Testis (tissue), 3 donors: ENCODE data around the gene SMO. TPM values are rescaled to one million over a fixed set of nuclear protein-coding genes. Genes with fewer than 3 reads are reported as not detected.

Experiments used
- DNase-seq: peaks from one replicate; pipeline ENCODE4 v3.0.0-alpha.2; 2019
- H3K27ac ChIP-seq, 2 donors: fragments of 200-600 bp; sonication (generic); one replicate each; pipeline ENCODE4 v1.5.1; 2019
- H3K27me3 ChIP-seq: fragments of 200-600 bp; sonication (generic); one replicate; pipeline ENCODE4 v1.5.1; 2019
- H3K36me3 ChIP-seq: fragments of 200-600 bp; sonication (generic); one replicate; pipeline ENCODE4 v1.5.1; 2017; ENCODE audit warnings: low read depth; ENCODE audit errors: missing control alignments
- H3K4me1 ChIP-seq: fragments of 200-600 bp; sonication (generic); one replicate; pipeline ENCODE4 v1.5.1; 2019
- H3K4me3 ChIP-seq, 2 donors: fragments of 200-600 bp; sonication (generic); one replicate each; pipeline ENCODE4 v1.5.1; 2017 to 2019
- H3K9me3 ChIP-seq: fragments of 200-600 bp; sonication (generic); one replicate; pipeline ENCODE4 v1.5.1; 2017
- POLR2A ChIP-seq: fragments of 450-650 bp; IDR thresholded peaks from one replicate; pipeline ENCODE4 v1.6.1; 2017; ENCODE audit warnings: antibody characterized with exemption, mild to moderate bottlenecking, moderate library complexity
- WGBS, 2 donors: methylation state at CpG; one replicate each; pipeline ENCODE4 v1.1.5; 2018; 5-methylcytosine and 5-hydroxymethylcytosine counted together
- intact Hi-C: fragments of 100-400 bp; cut with DNase I; formaldehyde crosslinking; loops from one replicate; pipeline ENCODE4 v1.15.1; 2023; ENCODE audit warnings: low total_unique reads
- polyA plus RNA-seq: library from polyadenylated mRNA; stranded (reverse); fragments of 350-450 nt; fragmentation: Illumina TruSeq; extraction: RNeasy Lipid Tissue Mini Kit (QIAGEN cat#74804); gene quantifications from one replicate; pipeline ENCODE4 v1.2.3, GENCODE V29; 2014; ENCODE audit warnings: low read depth, low replicate concordance; ENCODE audit not compliant: insufficient read depth
- total RNA-seq, 2 donors: library from RNA; depleted of rRNA; stranded (reverse); fragments of >200 nt; gene quantifications; one replicate each; pipeline ENCODE4 v1.2.3, GENCODE V29; 2016
- TF ChIP-seq, protein P1 (sequence below), 3 experiments: fragments of 450-650 bp in 2 of 3; fragments of 200-600 bp in 1 of 3; sonication (generic) in 1 of 3; IDR thresholded peaks; one replicate each; pipeline ENCODE4 v1.5.1; 2016 to 2019; ENCODE audit warnings: antibody characterized with exemption in 3 of 3, mild to moderate bottlenecking in 2 of 3, moderate library complexity in 1 of 3

Gene SMO
- total and polyA plus RNA-seq, 3 donors from 2014 or later = 11.9 to 22.8 (median 17.7) TPM

DNA sequence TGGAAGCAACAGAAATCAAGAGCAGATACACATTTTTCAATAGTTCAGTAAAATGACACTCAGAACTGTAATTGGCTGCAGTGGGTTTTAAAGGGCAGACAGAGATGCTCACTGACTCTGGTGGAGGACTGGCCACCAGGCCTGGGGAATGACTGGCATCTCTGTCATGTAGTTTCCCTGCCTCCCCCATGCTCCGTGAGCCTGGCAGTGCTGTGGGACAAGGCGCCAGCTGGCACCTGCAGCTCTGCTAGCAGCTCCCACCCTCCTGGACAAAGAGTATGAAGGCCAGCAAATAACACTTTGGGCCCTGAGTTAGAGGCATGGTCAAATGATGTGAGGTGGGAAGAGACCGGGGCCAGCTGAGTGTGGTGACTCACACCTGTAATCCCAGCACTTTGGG is 28.9 kb upstream of the SMO start:
- no peaks in the 10 kb centered on the region for H3K4me1 ChIP-seq
- no peak for TF ChIP-seq POLR2A
- TF ChIP-seq, protein P1, sequence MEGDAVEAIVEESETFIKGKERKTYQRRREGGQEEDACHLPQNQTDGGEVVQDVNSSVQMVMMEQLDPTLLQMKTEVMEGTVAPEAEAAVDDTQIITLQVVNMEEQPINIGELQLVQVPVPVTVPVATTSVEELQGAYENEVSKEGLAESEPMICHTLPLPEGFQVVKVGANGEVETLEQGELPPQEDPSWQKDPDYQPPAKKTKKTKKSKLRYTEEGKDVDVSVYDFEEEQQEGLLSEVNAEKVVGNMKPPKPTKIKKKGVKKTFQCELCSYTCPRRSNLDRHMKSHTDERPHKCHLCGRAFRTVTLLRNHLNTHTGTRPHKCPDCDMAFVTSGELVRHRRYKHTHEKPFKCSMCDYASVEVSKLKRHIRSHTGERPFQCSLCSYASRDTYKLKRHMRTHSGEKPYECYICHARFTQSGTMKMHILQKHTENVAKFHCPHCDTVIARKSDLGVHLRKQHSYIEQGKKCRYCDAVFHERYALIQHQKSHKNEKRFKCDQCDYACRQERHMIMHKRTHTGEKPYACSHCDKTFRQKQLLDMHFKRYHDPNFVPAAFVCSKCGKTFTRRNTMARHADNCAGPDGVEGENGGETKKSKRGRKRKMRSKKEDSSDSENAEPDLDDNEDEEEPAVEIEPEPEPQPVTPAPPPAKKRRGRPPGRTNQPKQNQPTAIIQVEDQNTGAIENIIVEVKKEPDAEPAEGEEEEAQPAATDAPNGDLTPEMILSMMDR (IDR thresholded peaks at IDR 0.05) = no peak
- H3K27ac ChIP-seq = no peak overlapping the region
- no peaks in the 10 kb centered on the region for H3K36me3 ChIP-seq
- no peak overlapping the region for H3K4me3 ChIP-seq
- no peaks in the 10 kb centered on the region for H3K9me3 ChIP-seq
- H3K27me3 ChIP-seq = no peaks in the 10 kb centered on the region
- intact Hi-C loops = no loop called here
- WGBS, 2 donors = 74 to 78% methylated on average over 1 to 3 of the region's 3 CpGs
- no peak for DNase-seq

- no peak for TF ChIP-seq POLR2A
- TF ChIP-seq, protein P1 (IDR thresholded peaks at IDR 0.05) = no peak
- WGBS, 2 donors = 85 to 95% methylated on average over 3 of the region's 3 CpGs
- DNase-seq = no peak
- H3K36me3 ChIP-seq = no peaks in the 10 kb centered on the region
- no peaks in the 10 kb centered on the region for H3K9me3 ChIP-seq
- no peak overlapping the region for H3K4me3 ChIP-seq
- no peaks in the 10 kb centered on the region for H3K4me1 ChIP-seq
- intact Hi-C loops = no loop called here
- H3K27ac ChIP-seq = no peak overlapping the region
- H3K27me3 ChIP-seq = no peaks in the 10 kb centered on the region
These were observed 28.1 kb upstream of the SMO start for GRCh38 chr7:129160161-129160905.

DNA sequence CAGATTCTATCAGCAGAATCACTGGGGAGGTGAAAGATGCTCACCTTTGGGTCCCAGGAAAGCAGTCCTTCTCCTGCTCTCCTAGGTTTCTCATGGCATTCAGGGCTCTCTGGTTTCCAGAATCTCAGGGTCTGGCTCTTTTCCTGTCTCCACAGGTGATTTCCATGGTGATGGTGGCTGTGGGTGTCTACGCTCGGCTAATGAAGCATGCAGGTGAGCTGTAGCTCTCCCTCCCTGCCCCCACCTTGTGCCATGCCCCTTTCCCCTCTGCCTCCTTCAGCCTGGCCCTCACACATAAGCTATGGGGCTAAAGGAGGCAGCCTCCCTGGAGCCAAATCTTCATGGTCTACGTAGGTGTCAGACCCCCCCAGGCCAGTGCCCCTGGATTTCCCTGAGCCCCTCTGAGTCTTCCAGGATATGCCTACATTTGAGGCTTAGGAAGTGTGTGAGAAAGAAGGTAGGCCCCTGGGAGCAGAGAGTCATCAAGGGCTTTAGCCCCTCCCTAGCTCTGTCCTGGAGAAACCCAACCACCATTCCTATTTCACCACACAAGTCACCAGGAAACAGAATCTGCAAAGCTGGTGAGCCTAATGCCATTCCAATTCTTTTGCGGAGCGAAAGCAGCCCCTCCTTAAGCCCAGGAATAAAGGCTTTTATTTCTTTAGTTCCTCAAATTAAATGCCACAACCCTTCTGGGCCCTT is 26.8 kb upstream of the SMO start:
- no peaks in the 10 kb centered on the region for H3K27me3 ChIP-seq
- H3K36me3 ChIP-seq = no peaks in the 10 kb centered on the region
- no peak for DNase-seq
- H3K4me1 ChIP-seq = no peaks in the 10 kb centered on the region
- no peak overlapping the region for H3K4me3 ChIP-seq
- WGBS, 2 donors = 91 to 97% methylated on average over 5 of the region's 5 CpGs
- intact Hi-C loops = no loop called here
- no peaks in the 10 kb centered on the region for H3K9me3 ChIP-seq
- no peak for TF ChIP-seq POLR2A
- TF ChIP-seq, protein P1 (IDR thresholded peaks at IDR 0.05) = no peak
- H3K27ac ChIP-seq = no peak overlapping the region

- no peak for DNase-seq
- no peak overlapping the region for H3K27ac ChIP-seq
- H3K4me3 ChIP-seq = no peak overlapping the region
- H3K9me3 ChIP-seq = no peaks in the 10 kb centered on the region
- no peaks in the 10 kb centered on the region for H3K4me1 ChIP-seq
- 84% methylated on average over 5 of the region's 5 CpGs for WGBS, 2 donors
- no peak for TF ChIP-seq POLR2A
- TF ChIP-seq, protein P1 (IDR thresholded peaks at IDR 0.05) = no peak
- intact Hi-C loops = no loop called here
- no peaks in the 10 kb centered on the region for H3K27me3 ChIP-seq
- H3K36me3 ChIP-seq = no peaks in the 10 kb centered on the region
These were observed 25.7 kb upstream of the SMO start for GRCh38 chr7:129162732-129163131.
